Epithelial cell of esophagus (primary cell): ENCODE data around the gene EGR4.

Experiments used
- DNase-seq: peaks from one replicate; pipeline ENCODE4 v3.0.0; 2010; ENCODE audit warnings: low read depth
- H3K4me3 ChIP-seq: 2 replicates; pipeline ENCODE4 v1.5.1; 2011; ENCODE audit warnings: mild to moderate bottlenecking, low read length, control low read depth
- CTCF ChIP-seq: IDR thresholded peaks from 2 replicates; pipeline ENCODE4 v1.5.1; 2011; ENCODE audit warnings: low read depth, mild to moderate bottlenecking, low read length, control low read depth, inconsistent platforms; ENCODE audit not compliant: insufficient read depth; ENCODE audit errors: missing control alignments

Gene EGR4

GRCh38 chr2:73297151-73297559 lies 3.8 kb upstream of the EGR4 start:
- H3K4me3 ChIP-seq: no peak overlapping the region
- TF ChIP-seq CTCF: no peak
- no peak for DNase-seq

- no peak overlapping the region for H3K4me3 ChIP-seq
- TF ChIP-seq CTCF: no peak
- peak; percentile 57 for DNase-seq
These were observed 2.5 kb upstream of the EGR4 start for GRCh38 chr2:73295751-73296400.

GRCh38 chr2:73294239-73294638 lies 891 bp upstream of the EGR4 start:
- DNase-seq: no peak
- no peak overlapping the region for H3K4me3 ChIP-seq
- TF ChIP-seq CTCF: no peak

- H3K4me3 ChIP-seq: peak overlapping the region; percentile 41
- no peak for DNase-seq
- no peak for TF ChIP-seq CTCF
These were observed 328 bp downstream of the EGR4 start for GRCh38 chr2:73292906-73293533.

GRCh38 chr2:73292316-73292905 lies 937 bp downstream of the EGR4 start:
- H3K4me3 ChIP-seq: no peak overlapping the region
- TF ChIP-seq CTCF: no peak

GRCh38 chr2:73291461-73292315 lies 1.7 kb downstream of the EGR4 start:
- peak overlapping the region; percentile 9 for H3K4me3 ChIP-seq
- no peak for TF ChIP-seq CTCF

More at GRCh38 chr2:73292316-73292905, 937 bp downstream of the EGR4 start:
- no peak for DNase-seq

More at GRCh38 chr2:73291461-73292315, 1.7 kb downstream of the EGR4 start:
- DNase-seq: no peak
